Activated CD4-positive, alpha-beta T cell treated with anti-CD3 and anti-CD28 coated beads, Interleukin-2, amount 50 U/mL, for 16 hours (primary cell): ENCODE measurements around the gene GPR153.
"Not testable (repeated sequence)": the region's sequence is repeated elsewhere in the genome, so short reads cannot be mapped to it uniquely, and the experiment has no call there.

Experiments
- DNase-seq: peaks from one replicate; pipeline ENCODE4 v3.0.0-alpha.2; 2020

Gene GPR153

DNA sequence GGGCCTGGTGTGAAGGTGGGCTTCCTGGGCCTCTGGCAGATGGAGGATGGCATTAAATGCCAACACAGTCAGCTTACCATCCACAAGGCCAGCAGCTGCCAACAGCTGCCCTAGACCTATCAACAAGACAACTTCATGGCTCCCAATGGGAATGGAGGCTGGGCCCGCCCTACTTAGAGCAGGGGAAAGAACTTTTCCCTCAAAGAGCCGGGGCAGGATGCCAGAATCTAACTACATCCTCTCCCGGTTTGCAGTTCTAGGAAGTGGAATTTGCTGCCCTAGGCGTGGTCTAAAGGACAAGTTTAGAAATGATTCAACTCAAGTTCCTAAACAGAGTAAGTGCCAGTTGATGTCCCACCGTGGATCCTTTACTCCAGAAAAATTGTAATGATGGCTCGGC lies 38.3 kb downstream of the GPR153 start:
- no peak for DNase-seq

DNA sequence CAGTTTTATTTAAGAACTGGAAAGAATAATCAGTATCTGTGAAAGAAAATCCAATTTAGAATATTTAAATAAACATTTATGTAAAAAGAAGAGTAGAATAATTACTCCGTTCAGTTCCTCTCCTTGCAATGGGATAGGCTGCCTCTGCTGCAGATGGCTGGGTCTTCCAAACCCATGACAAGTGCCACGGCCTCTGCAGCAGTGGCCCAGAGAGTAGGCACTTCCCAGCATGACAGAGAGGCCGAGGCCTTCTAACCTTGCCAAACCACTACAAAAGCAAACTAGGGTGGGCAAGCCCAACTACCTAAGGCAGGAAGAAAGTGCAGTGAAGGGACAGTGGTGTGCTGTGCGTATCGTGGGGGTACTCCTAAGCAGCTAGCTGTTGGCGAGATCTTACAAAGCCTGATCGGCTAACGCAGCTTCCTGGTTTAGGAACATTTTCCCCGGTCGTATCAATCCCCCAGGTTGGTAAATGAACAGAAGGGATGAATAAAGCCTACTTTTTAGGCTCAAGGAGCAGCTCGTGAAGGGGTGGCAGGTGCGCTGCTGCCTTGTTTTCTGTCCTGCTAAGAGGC lies 39.6 kb downstream of the GPR153 start:
- no peak for DNase-seq

DNA sequence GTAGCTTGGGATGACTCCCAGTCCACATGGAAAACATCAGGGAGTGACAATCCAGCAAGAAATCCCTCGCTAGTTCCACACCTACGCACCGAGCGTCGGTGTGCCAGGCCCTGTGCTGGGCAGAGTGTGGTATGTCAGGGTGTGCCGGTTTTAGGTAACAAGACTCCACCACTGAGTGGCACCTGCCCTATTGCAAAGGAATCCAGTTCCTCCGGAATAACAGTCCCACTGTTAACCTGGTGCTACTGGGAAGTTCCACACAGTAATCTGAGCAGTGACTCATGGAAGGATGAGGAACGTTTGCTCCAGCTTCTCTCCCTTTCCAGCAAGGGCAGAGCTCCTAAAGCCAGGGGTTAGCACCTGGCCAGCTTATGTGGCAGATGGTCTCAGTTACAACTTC lies 40.7 kb downstream of the GPR153 start:
- no peak for DNase-seq

- DNase-seq, result not testable (repeated sequence)
These were observed 41.3 kb downstream of the GPR153 start for GRCh38 chr1:6219641-6220040.

DNA sequence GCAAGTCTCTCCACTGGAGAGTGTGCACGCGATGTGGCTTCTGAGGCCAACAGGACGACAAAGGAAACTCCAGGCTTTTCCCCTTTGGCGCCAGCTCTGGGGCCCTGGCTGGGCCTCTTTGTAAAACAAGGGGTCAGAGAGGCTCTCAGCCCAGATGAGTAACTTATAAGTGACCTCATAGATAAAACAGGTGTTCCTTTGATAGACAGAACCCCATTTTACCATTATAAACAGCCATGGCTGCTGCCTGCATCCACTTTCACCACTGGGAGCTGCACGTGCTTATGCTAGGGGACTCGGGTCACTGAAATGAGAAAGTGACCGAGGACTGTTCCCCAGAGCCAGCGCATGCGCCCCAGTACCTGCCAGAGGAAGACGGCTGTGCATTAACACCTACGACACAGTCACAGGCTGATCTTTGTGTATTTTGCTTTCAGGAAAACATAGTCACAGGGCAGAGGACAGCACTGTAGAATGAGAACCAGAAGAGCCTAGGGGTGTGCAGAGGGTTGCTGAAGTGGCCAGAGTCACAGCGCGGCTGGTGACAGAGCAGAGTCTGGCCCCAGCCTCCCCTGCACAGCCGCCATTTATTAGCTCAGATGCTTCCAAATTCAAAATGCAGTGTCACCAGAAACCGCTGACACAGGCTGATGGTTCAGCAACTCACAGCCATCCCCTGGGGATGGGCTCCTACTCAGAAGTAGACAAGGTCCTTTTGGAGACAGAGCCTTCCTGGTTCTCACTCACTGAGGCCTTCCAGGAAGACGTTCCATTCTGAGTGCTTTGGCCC lies 42.3 kb downstream of the GPR153 start:
- no peak for DNase-seq

- no peak for DNase-seq
These were observed 48.5 kb downstream of the GPR153 start for GRCh38 chr1:6212193-6212959.

GRCh38 chr1:6211731-6212130 lies 49.2 kb downstream of the GPR153 start:
- DNase-seq, result no peak

DNA sequence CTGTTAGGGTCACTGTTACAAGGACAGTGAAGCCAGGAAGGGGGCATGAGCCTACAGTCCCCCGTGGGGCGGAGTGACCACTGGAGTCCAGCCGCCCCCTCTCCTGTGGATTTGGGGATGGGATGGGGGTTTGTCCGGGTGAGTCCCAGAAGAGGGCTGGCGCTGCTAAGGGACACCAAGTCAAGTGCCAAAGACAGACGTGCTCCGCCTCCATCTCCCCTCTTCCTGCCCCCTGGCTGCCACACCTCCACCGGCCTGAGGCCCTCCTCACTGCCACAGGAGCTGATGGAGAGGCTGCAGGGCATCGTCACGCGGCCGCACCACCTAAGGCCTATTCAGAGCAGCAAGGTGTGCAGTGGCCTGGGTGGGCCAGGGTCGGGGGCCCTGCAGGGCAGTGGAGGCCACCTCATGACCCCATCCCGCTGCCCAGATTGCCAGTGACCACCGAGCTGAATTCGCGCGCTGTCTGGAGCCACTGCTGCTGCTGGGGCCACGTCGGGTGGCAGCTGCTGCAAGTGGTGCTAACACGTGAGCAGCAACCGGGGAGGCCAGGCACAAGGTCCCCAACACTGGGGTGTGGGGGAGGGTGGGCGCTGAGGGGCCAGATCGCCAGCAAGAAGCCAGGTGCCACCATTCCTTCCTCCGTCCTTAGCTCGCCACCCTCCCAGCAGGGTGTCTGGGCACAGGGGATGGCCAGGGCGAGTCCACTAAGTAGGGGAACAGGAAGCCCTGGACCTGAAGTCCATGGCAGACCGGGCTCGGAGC lies 50.1 kb downstream of the GPR153 start:
- DNase-seq, result no peak

- DNase-seq, result no peak
These were observed 51.0 kb downstream of the GPR153 start for GRCh38 chr1:6209661-6210580.

- peak; percentile 35 for DNase-seq
These were observed 51.9 kb downstream of the GPR153 start for GRCh38 chr1:6208723-6209660.

- DNase-seq, result no peak
These were observed 53.0 kb downstream of the GPR153 start for GRCh38 chr1:6207921-6208320.

- DNase-seq, result no peak
These were observed 53.6 kb downstream of the GPR153 start for GRCh38 chr1:6207075-6207885.

- no peak for DNase-seq
These were observed 54.4 kb downstream of the GPR153 start for GRCh38 chr1:6206520-6206855.

GRCh38 chr1:6205849-6206519 lies 54.9 kb downstream of the GPR153 start, which contains the start of gene RNF207:
TSS of gene RNF207 (plus strand) at chr1:6206119. CDS start at chr1:6206536, 417 bp downstream.
- peak; percentile 76 for DNase-seq

DNA sequence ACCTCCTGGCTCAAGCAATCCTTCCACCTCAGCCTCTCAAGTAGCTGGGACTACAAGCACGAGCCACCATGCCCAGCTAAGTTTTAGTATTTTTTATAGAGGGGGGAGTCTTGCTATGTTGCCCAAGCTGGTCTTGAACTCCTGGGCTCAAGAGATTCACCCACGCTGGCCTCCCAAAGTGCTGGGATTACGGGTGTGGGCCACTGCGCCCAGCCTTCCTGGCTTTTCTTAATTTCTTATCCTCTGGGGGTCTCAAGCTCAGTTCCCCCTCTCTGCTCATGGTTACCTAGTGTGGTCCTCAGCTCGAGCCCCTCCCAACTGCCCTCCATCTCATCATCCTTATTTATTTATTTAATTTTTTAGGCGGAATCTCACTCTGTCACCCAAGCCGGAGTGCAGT lies 58.6 kb downstream of the GPR153 start:
- DNase-seq, result no peak

DNA sequence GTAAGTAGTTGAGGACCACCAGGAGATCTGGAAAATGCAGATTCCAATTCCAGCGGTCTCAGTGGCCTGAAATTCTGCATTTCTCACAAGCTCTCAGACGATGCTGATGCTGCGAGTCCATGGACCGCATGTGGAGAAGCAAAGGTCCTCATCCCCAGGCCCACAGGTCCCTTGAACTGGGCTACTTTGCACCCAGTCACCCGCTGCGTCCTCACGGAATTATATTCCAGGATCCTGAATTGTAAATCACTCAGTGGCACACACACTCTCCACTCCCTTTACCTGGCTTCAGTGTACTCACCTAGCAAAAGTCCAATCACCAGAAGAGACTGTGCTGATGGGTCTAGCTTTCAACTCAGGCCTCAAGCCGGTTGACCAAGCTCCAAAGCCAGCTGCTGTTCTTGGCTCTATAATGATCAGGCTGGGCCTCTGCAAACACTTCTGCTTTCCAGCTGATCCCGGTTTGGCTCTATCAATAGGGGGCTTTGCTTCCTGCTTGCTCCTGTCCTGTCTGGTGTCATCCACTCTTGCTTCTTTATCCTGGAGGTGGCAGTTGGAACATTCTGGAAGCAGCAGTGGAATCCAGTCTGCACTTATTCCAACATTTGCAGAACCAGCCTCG lies 60.6 kb downstream of the GPR153 start:
- DNase-seq, result no peak

DNA sequence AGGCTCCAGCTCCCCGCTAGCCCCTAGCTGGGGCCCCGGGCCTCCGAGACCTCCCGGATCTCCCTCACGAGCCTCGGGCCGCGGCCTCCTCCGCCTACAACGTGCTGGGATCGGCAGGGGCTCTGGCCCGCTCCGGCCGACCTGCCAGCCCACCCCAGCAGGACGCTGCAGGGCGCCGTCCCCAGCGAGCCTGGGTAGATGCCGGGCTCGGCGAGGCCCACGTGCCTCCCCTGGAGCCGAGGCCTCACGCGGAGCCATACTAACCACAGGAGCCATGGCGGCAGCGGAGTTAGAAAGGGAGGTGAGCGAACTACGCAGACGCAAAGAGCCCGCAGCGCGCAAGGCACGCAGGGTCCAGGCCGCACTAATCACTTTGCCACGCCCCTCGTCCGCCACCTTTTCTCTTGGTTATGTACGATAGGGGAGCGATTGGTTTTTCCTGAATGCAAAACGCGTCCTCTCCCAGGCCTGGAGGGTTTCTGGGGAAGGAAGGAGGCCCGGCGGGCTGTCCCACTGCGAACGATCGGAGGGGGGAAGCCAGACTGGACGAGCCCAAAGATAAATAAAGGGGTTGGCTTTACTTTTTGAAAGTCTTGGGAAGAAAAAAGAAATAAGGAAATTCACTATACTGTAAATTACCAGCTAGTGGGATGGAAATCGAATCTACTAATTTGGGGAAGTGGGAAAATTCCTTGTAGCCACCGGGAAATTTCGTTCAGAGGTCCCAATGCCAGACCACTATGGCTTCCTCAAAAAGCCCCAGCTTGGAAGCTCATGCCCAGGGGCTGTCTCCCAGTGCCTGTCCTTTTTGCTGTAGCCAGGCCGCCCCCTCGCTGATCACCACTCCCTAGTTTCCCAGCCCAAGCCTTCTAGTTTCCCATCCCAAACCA lies 61.4 kb downstream of the GPR153 start, which contains the start of gene RPL22:
RPL22 (minus strand) TSS at position 298 of the 890 bp plus-strand sequence; CDS start at position 276, 22 bp downstream.
- peak; percentile 99 for DNase-seq
